Suprapubic skin (tissue), 3 donors: ENCODE measurements around the gene NR2E3.

Experiments used
- CTCF ChIP-seq, 2 donors: fragments of 200-600 bp in 1 of 2; fragments of 450-650 bp in 1 of 2; sonication (generic) in 1 of 2; IDR thresholded peaks; one replicate each; pipeline ENCODE4 v1.5.1; 2016 to 2019; ENCODE audit warnings: antibody characterized with exemption in 2 of 2, mild to moderate bottlenecking in 1 of 2, moderate library complexity in 1 of 2
- POLR2AphosphoS5 ChIP-seq, 3 donors: sonication (generic); formaldehyde crosslinking; IDR thresholded peaks; one replicate each; pipeline ENCODE4 v1.6.1; 2017; ENCODE audit warnings: antibody characterized with exemption in 3 of 3

GRCh38 chr15:71760852-71761251 lies 49.5 kb upstream of the NR2E3 start:
- no peak for TF ChIP-seq CTCF (IDR thresholded peaks at IDR 0.05)
- no peak for TF ChIP-seq POLR2AphosphoS5 (IDR thresholded peaks at IDR 0.05)
